Right hindlimb (tissue), 1 donor: ENCODE data around the gene ADAMTS18.
"Not testable (repeated sequence)": the region's sequence is repeated elsewhere in the genome, so short reads cannot be mapped to it uniquely, and the experiment has no call there.

ENCODE experiments used
- DNase-seq: peaks from one replicate; pipeline ENCODE4 v3.0.0-alpha.2; 2018

The ADAMTS18 gene

GRCh38 chr16:77276661-77277060, 158.2 kb downstream of the ADAMTS18 start:
- DNase-seq: no peak

GRCh38 chr16:77275303-77275702, 159.5 kb downstream of the ADAMTS18 start:
- DNase-seq: not testable (repeated sequence)

DNA sequence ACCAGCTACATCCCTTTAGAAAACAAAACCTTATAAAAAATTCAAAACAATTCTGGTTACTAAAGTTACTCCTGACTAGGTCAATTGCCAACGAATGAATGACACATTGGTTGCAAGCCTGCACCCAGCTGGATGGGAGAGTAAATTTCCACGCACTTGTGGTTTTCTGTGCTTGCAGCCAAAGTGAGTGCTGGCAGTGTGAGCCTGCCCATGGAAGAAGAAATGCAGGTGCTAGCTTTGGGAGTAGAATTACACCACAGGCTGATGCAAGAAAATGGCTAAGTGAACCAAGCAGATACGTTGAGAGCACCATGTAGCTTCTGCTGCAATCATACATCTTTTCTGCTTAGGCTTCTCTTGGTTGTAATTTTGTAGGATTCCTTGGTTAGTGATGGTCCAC, 161.0 kb downstream of the ADAMTS18 start:
- peak; percentile 24 for DNase-seq

GRCh38 chr16:77271532-77272426, 163.1 kb downstream of the ADAMTS18 start:
- DNase-seq: no peak

DNA sequence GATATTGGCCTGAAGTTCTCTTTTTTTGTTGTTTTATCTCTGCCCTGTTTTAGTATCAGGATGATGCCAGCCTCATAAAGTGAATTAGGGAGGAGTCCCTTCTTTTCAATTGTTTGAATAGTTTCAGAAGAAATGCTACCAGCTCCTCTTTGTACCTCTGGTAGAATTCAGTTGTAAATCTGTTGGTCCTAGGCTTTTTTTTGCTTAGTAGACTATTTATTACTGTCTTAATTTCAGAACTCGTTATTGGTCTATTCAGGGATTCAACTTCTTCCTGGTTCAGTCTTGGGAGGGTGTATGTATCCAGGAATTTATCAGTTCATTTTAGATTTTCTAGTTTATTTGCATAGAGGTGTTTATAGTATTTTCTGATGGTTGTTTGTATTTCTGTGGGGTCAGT, 168.6 kb downstream of the ADAMTS18 start:
- DNase-seq: not testable (repeated sequence)

- DNase-seq: no peak
These were observed 171.9 kb downstream of the ADAMTS18 start for GRCh38 chr16:77262971-77263370.

DNA sequence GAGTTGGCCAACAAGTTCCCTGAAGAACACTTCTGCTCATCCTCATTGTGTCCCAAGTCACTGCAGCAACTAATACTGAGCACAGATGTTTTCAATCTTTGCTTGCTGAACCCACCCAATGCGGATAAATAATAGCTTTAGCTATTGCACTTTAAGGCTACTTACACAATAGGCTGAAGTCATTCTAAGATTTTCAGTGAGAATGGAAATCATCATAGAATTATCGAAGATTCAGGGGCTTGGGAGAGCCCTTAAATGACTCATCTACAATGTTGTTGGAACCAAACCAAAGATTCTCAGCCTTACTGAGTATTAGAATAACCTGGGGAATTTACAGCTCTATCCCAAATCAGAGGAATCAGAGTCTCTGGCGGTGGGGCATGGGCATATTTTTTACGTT, 184.4 kb downstream of the ADAMTS18 start:
- DNase-seq: no peak

DNA sequence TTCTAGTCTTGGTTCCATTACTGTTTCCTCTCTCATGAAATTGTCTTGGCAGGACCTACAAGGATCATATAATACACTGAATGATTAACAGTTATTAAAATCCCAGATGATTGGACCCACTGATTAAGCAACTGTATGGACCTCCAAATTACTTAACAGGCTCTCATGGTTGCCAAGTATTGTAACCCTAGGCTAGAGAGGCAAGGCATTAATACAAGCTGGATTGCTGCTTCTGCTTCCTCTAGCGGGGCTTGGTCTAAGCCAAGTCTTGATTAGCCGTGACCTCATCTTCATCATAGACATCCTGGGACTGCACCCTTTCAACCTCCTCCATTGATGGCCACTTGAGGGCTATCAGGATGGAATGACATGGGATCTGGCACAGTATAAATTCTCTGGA, 188.7 kb downstream of the ADAMTS18 start:
- no peak for DNase-seq

DNA sequence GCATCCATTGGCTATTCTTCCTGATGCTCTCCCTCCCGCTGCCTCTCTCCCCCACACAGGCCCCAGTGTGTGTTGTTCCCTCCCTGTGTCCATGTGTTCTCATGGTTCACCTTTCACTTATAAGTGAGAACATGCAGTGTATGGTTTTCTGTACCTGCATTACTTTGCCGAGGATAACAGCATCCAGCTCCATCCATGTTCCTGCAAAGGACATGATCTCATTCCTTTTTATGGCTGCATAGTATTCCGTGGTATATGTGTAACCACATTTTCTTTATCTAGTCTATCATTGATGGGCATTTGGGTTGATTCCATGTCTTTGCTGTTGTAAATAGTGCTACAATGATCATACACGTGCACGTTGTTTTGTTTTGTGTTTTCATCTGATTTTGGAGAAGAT, 192.4 kb downstream of the ADAMTS18 start:
- not testable (repeated sequence) for DNase-seq

- DNase-seq: no peak
These were observed 196.2 kb downstream of the ADAMTS18 start for GRCh38 chr16:77238593-77238992.

GRCh38 chr16:77236063-77236511, 198.7 kb downstream of the ADAMTS18 start:
- DNase-seq: peak; percentile 90

GRCh38 chr16:77234611-77235010, 200.2 kb downstream of the ADAMTS18 start:
- DNase-seq: no peak

- no peak for DNase-seq
These were observed 200.9 kb downstream of the ADAMTS18 start for GRCh38 chr16:77233799-77234519.
